ENCODE measurements around the gene CTIF. TPM values are rescaled to one million over a fixed set of nuclear protein-coding genes. Genes with fewer than 3 reads are reported as not detected.

Gene CTIF
- total and polyA plus RNA-seq, 4 donors = 10.6 to 26.7 (median 12.3) TPM

GRCh38 chr18:48637081-48637990, 98.5 kb downstream of the CTIF start:
- Histone ChIP-seq H3K9ac (ENCODE audit: low read depth in 1 of 2, low read length in 2 of 2) (no peak overlapping the region), H3K27me3 (ENCODE audit: control insufficient read depth in 4 of 4, insufficient read depth in 4 of 4, low read length in 3 of 4) (no peaks in the 10 kb centered on the region), H3K9me3 (ENCODE audit: control insufficient read depth in 4 of 4, low read length in 3 of 4) (no peaks in the 10 kb centered on the region), H3K4me1 (ENCODE audit: control insufficient read depth in 4 of 4, insufficient read depth in 4 of 4, low read length in 3 of 4) (peaks cover 7 to 18% (median 14%) of the 10 kb centered on the region in 4 donors), H3K27ac (ENCODE audit: low read depth in 1 of 2, low read length in 2 of 2) (no peak overlapping the region), H3K4me3 (ENCODE audit: low read depth in 1 of 3, low read length in 3 of 3) (no peak overlapping the region), H3K36me3 (ENCODE audit: control insufficient read depth in 4 of 4, insufficient read depth in 3 of 4, low read depth in 1 of 4, low read length in 3 of 4) (peaks cover 2 to 5% (median 4%) of the 10 kb centered on the region in 4 donors)
- TF ChIP-seq ATF3 (IDR thresholded peaks at IDR 0.05) = no peak
- TF ChIP-seq NR2F2 (IDR thresholded peaks at IDR 0.05) = no peak
- TF ChIP-seq JUND (IDR thresholded peaks at IDR 0.05) = no peak
- DNase-seq (ENCODE audit: low spot score) = no peak
- 93% methylated on average over 20 of the region's 20 CpGs for WGBS

- no peaks in the 10 kb centered on the region for H3K9me3 ChIP-seq (ENCODE audit: control insufficient read depth in 4 of 4, low read length in 3 of 4)
- 95% methylated on average over 8 of the region's 8 CpGs for WGBS
- peaks cover 7 to 18% (median 14%) of the 10 kb centered on the region in 4 donors for H3K4me1 ChIP-seq (ENCODE audit: control insufficient read depth in 4 of 4, insufficient read depth in 4 of 4, low read length in 3 of 4)
- no peak overlapping the region for H3K27ac ChIP-seq (ENCODE audit: low read depth in 1 of 2, low read length in 2 of 2)
- peaks cover 2 to 5% (median 4%) of the 10 kb centered on the region in 4 donors for H3K36me3 ChIP-seq (ENCODE audit: control insufficient read depth in 4 of 4, insufficient read depth in 3 of 4, low read depth in 1 of 4, low read length in 3 of 4)
- DNase-seq (ENCODE audit: low spot score) = no peak
- H3K9ac ChIP-seq (ENCODE audit: low read depth in 1 of 2, low read length in 2 of 2) = no peak overlapping the region
- TF ChIP-seq SP1 (IDR thresholded peaks at IDR 0.05) = no peak
- no peak for TF ChIP-seq REST (IDR thresholded peaks at IDR 0.05)
- no peak for TF ChIP-seq CTCF (IDR thresholded peaks at IDR 0.05; ENCODE audit: low read depth, low read length, missing input control)
- TF ChIP-seq GABPA (IDR thresholded peaks at IDR 0.05 in 1 of 2, conservative IDR thresholded peaks at IDR 0.05 in 1 of 2) = no peak
- TF ChIP-seq ATF3 (IDR thresholded peaks at IDR 0.05) = no peak
- no peak overlapping the region for H3K4me3 ChIP-seq (ENCODE audit: low read depth in 1 of 3, low read length in 3 of 3)
- no peaks in the 10 kb centered on the region for H3K27me3 ChIP-seq (ENCODE audit: control insufficient read depth in 4 of 4, insufficient read depth in 4 of 4, low read length in 3 of 4)
Observed at GRCh38 chr18:48638451-48638850, 99.6 kb downstream of the CTIF start.

All from liver (tissue), 9 donors.